Spleen (tissue), 11 donors: ENCODE data around the gene FKBP10. TPM values are rescaled to one million over a fixed set of nuclear protein-coding genes. Genes with fewer than 3 reads are reported as not detected.

Experiments used
- DNase-seq: peaks from one replicate; pipeline ENCODE4 v3.0.0-alpha.2; 2020
- H3K27ac ChIP-seq, 8 donors: fragments of 200-600 bp; sonication (generic) in 7 of 8; 1 replicate in 4 of 8; 2 replicates in 4 of 8; pipeline versions ENCODE4 v1.5.0 to v1.8.0; 2016 to 2021; ENCODE audit warnings: inconsistent platforms in 4 of 8, mild to moderate bottlenecking in 4 of 8, moderate library complexity in 1 of 8
- H3K27me3 ChIP-seq, 7 donors: fragments of 200-600 bp; sonication (generic) in 6 of 7; replicated peaks in 1 of 7; 1 replicate in 4 of 7; 2 replicates in 3 of 7; pipeline versions ENCODE4 v1.5.0 to v1.8.0; 2016 to 2021; ENCODE audit warnings: inconsistent platforms in 3 of 7, mild to moderate bottlenecking in 1 of 7
- H3K36me3 ChIP-seq, 6 donors: fragments of 200-600 bp; sonication (generic) in 5 of 6; 1 replicate in 4 of 6; 2 replicates in 2 of 6; pipeline versions ENCODE4 v1.5.0 to v1.8.0; 2016 to 2021; ENCODE audit warnings: inconsistent platforms in 2 of 6
- H3K4me1 ChIP-seq, 6 donors: fragments of 200-600 bp; sonication (generic) in 5 of 6; 1 replicate in 3 of 6; 2 replicates in 3 of 6; pipeline versions ENCODE4 v1.5.0 to v1.8.0; 2016 to 2021; ENCODE audit warnings: inconsistent platforms in 3 of 6
- H3K4me3 ChIP-seq, 8 donors: fragments of 200-600 bp; sonication (generic) in 7 of 8; 1 replicate in 4 of 8; 2 replicates in 4 of 8; pipeline versions ENCODE4 v1.5.0 to v1.8.0; 2016 to 2021; ENCODE audit warnings: inconsistent platforms in 4 of 8, mild to moderate bottlenecking in 4 of 8, moderate library complexity in 2 of 8
- H3K9me3 ChIP-seq, 8 donors: fragments of 200-600 bp; sonication (generic) in 7 of 8; 1 replicate in 4 of 8; 2 replicates in 4 of 8; pipeline versions ENCODE4 v1.5.0 to v1.8.0; 2016 to 2021; ENCODE audit warnings: inconsistent platforms in 4 of 8
- CTCF ChIP-seq, 11 experiments: fragments of 200-600 bp in 7 of 11; fragments of 450-650 bp in 4 of 11; sonication (generic) in 4 of 11; IDR thresholded peaks in 8 of 11; conservative IDR thresholded peaks in 3 of 11; 1 replicate in 7 of 11; 2 replicates in 4 of 11; pipeline versions ENCODE4 v1.4.0 to v1.8.0; 2016 to 2021; ENCODE audit warnings: antibody characterized with exemption in 11 of 11, inconsistent platforms in 4 of 11, mild to moderate bottlenecking in 1 of 11
- POLR2A ChIP-seq, 3 donors: fragments of 450-650 bp; IDR thresholded peaks; one replicate each; pipeline ENCODE4 v1.5.1; 2017; ENCODE audit warnings: antibody characterized with exemption in 3 of 3, mild to moderate bottlenecking in 1 of 3
- POLR2AphosphoS5 ChIP-seq, 3 donors: sonication (generic); formaldehyde crosslinking; IDR thresholded peaks; one replicate each; pipeline ENCODE4 v1.5.1; 2017; ENCODE audit warnings: antibody characterized with exemption in 3 of 3
- WGBS, 5 donors: extraction: QIAGEN DNeasy Blood & Tissue Kit in 3 of 5; methylation state at CpG; one replicate each; pipeline versions ENCODE4 v1.1.5 to v1.1.7; 2013 to 2018; 5-methylcytosine and 5-hydroxymethylcytosine counted together
- intact Hi-C: fragments of 100-400 bp; cut with DNase I; formaldehyde crosslinking; loops from one replicate; pipeline ENCODE4 v1.15.0; 2023; ENCODE audit warnings: low total_unique reads
- polyA plus RNA-seq, 3 donors: library from polyadenylated mRNA; stranded (reverse); fragments of 200-250 nt; gene quantifications; one replicate each; pipeline ENCODE4 v1.2.1, GENCODE V29; 2013
- total RNA-seq, 7 donors: library from RNA; depleted of rRNA in 3 of 7; stranded (reverse); fragments of >200 nt in 3 of 7; fragmentation: NEBNext Ultra II Directional in 4 of 7; extraction: Animal tissue kit (Norgen Biotek cat#: 25700) in 4 of 7; gene quantifications; one replicate each; pipeline versions ENCODE4 v1.1.0 to v1.2.1, GENCODE V29; 2016 to 2021
- donor health status: healthy with polysubstance abuse.
- donor health status: DM: no; HTN: no; CAD: no; lungs with moderate emphysema.
- donor health status: DM: no; HTN: no; CAD: no.
- donor health status: Bipolar disorder and iron deficiency.
- donor health status: healthy.
- donor health status: DM: no; HTN: no; CAD: no.
- donor health status: DM: yes; HTN: yes; CAD: no.

FKBP10 gene
- total and polyA plus RNA-seq, 10 donors: 9.6 to 30.8 (median 16.2) TPM

- H3K36me3 ChIP-seq: no peaks in the 10 kb centered on the region
- WGBS, 5 donors: 74 to 86% (median 80%) methylated on average over 13 to 14 of the region's 14 CpGs
- peak overlapping the region in 1 of 8 donors; percentile 43 for H3K27ac ChIP-seq
- TF ChIP-seq POLR2A (IDR thresholded peaks at IDR 0.05) (no peak), POLR2AphosphoS5 (IDR thresholded peaks at IDR 0.05) (no peak), CTCF (IDR thresholded peaks at IDR 0.05 in 8 of 11, conservative IDR thresholded peaks at IDR 0.05 in 3 of 11) (no peak)
- DNase-seq: no peak
- peaks cover 0 to 7% (median 0%) of the 10 kb centered on the region in 7 donors for H3K27me3 ChIP-seq
- no peak overlapping the region for H3K4me3 ChIP-seq
- H3K4me1 ChIP-seq: peaks cover 0 to 14% (median 6%) of the 10 kb centered on the region in 6 donors
- intact Hi-C loops: no loop called here
- no peaks in the 10 kb centered on the region for H3K9me3 ChIP-seq
These were observed 18.8 kb upstream of the FKBP10 start for GRCh38 chr17:41793784-41794539.

GRCh38 chr17:41794540-41794975 is 18.2 kb upstream of the FKBP10 start:
- H3K36me3 ChIP-seq: no peaks in the 10 kb centered on the region
- TF ChIP-seq POLR2AphosphoS5 (IDR thresholded peaks at IDR 0.05): no peak
- no peak for TF ChIP-seq POLR2A (IDR thresholded peaks at IDR 0.05)
- TF ChIP-seq CTCF (IDR thresholded peaks at IDR 0.05 in 8 of 11, conservative IDR thresholded peaks at IDR 0.05 in 3 of 11): no peak
- no peak for DNase-seq
- peaks cover 0 to 14% (median 6%) of the 10 kb centered on the region in 6 donors for H3K4me1 ChIP-seq
- H3K27me3 ChIP-seq: peaks cover 0 to 7% (median 0%) of the 10 kb centered on the region in 7 donors
- no peaks in the 10 kb centered on the region for H3K9me3 ChIP-seq
- H3K27ac ChIP-seq: no peak overlapping the region
- intact Hi-C loops: no loop called here
- WGBS, 5 donors: 85 to 96% (median 92%) methylated on average over 5 of the region's 5 CpGs
- no peak overlapping the region for H3K4me3 ChIP-seq

- Histone ChIP-seq H3K9me3 (no peaks in the 10 kb centered on the region), H3K4me3 (no peak overlapping the region), H3K36me3 (no peaks in the 10 kb centered on the region), H3K4me1 (peaks cover 4 to 22% (median 15%) of the 10 kb centered on the region in 6 donors), H3K27me3 (peaks cover 0 to 7% (median 0%) of the 10 kb centered on the region in 7 donors), H3K27ac (no peak overlapping the region)
- no peak for TF ChIP-seq POLR2A (IDR thresholded peaks at IDR 0.05)
- TF ChIP-seq POLR2AphosphoS5 (IDR thresholded peaks at IDR 0.05): no peak
- no peak for TF ChIP-seq CTCF (IDR thresholded peaks at IDR 0.05 in 8 of 11, conservative IDR thresholded peaks at IDR 0.05 in 3 of 11)
- WGBS, 5 donors: 87 to 98% (median 92%) methylated on average over 8 to 10 of the region's 10 CpGs
- DNase-seq: no peak
- intact Hi-C loops: no loop called here
These were observed 16.5 kb upstream of the FKBP10 start for GRCh38 chr17:41796121-41796895.

- peaks cover 0 to 7% (median 0%) of the 10 kb centered on the region in 7 donors for H3K27me3 ChIP-seq
- no peak overlapping the region for H3K4me3 ChIP-seq
- no peaks in the 10 kb centered on the region for H3K9me3 ChIP-seq
- WGBS, 5 donors: 78 to 88% (median 83%) methylated on average over 3 of the region's 3 CpGs
- DNase-seq: no peak
- intact Hi-C loops: no loop called here
- no peaks in the 10 kb centered on the region for H3K36me3 ChIP-seq
- peaks cover 6 to 27% (median 19%) of the 10 kb centered on the region in 6 donors for H3K4me1 ChIP-seq
- TF ChIP-seq POLR2AphosphoS5 (IDR thresholded peaks at IDR 0.05) (no peak), POLR2A (IDR thresholded peaks at IDR 0.05) (no peak), CTCF (IDR thresholded peaks at IDR 0.05 in 8 of 11, conservative IDR thresholded peaks at IDR 0.05 in 3 of 11) (no peak)
- no peak overlapping the region for H3K27ac ChIP-seq
These were observed 15.4 kb upstream of the FKBP10 start for GRCh38 chr17:41797377-41797776.
